ENCODE data around the gene PIK3R2.

GRCh38 chr19:18183529-18183928 is 30.6 kb downstream of the PIK3R2 start:
- TF ChIP-seq CTCF (conservative IDR thresholded peaks at IDR 0.05; ENCODE audit: low read depth, low read length) (no peak), CHD1 (IDR thresholded peaks at IDR 0.05; ENCODE audit: low read depth, low read length) (no peak), ELK1 (IDR thresholded peaks at IDR 0.05; ENCODE audit: borderline replicate concordance, low read depth, low read length) (no peak), POLR2A (IDR thresholded peaks at IDR 0.05; ENCODE audit: low read depth, low read length) (no peak), MAFK (IDR thresholded peaks at IDR 0.05; ENCODE audit: low read depth, low read length) (no peak), USF2 (IDR thresholded peaks at IDR 0.05; ENCODE audit: low read depth, low read length) (no peak), RCOR1 (IDR thresholded peaks at IDR 0.05; ENCODE audit: insufficient replicate concordance, low read length) (no peak), MAZ (IDR thresholded peaks at IDR 0.05; ENCODE audit: borderline replicate concordance, low read depth, low read length) (no peak), SMC3 (IDR thresholded peaks at IDR 0.05; ENCODE audit: low read depth, low read length) (no peak), BHLHE40 (IDR thresholded peaks at IDR 0.05; ENCODE audit: low read depth, low read length) (no peak), CEBPB (IDR thresholded peaks at IDR 0.05; ENCODE audit: low read depth, low read length) (no peak), RAD21 (IDR thresholded peaks at IDR 0.05; ENCODE audit: low read length) (no peak)
